H1 (cell line): Measurements from ENCODE around the gene TMEM269. TPM values are rescaled to one million over a fixed set of nuclear protein-coding genes. Genes with fewer than 3 reads are reported as not detected.

Experiments used
- CTCF ChIA-PET: fragments of 300-600 bp; sonication (Branson Sonifier 250); formaldehyde crosslinking; loops from one replicate; lab custom pipeline; 2021; ENCODE audit not compliant: partially characterized antibody; lab: Charles Lee
- POLR2A ChIA-PET: fragments of 300-600 bp; sonication (Branson Sonifier 250); formaldehyde crosslinking; loops from one replicate; lab custom pipeline; 2021; ENCODE audit warnings: inconsistent platforms; ENCODE audit not compliant: partially characterized antibody; lab: Charles Lee
- DNase-seq, 2 experiments: peaks; one replicate each; pipeline versions ENCODE4 v3.0.0 to v3.0.0-alpha.2; 2010 to 2022; ENCODE audit warnings: low spot score in 2 of 2, low read depth in 1 of 2, mixed read lengths in 1 of 2
- FAIRE-seq: peaks from 2 replicates; lab custom pipeline; 2011; peaks lifted over from hg19 to GRCh38; lab: Jason Lieb, UNC
- H2AFZ ChIP-seq: 2 replicates; pipeline ENCODE4 v1.8.1; 2012; ENCODE audit warnings: low read length, inconsistent platforms
- H2AK5ac ChIP-seq: 2 replicates; pipeline ENCODE4 v1.6.1; 2013; ENCODE audit warnings: low read depth, low read length
- H2BK120ac ChIP-seq: replicated peaks from 2 replicates; pipeline ENCODE3; 2013; ENCODE audit warnings: low read depth, low read length, inconsistent platforms
- H2BK12ac ChIP-seq: 2 replicates; pipeline ENCODE4 v1.6.1; 2013; ENCODE audit warnings: low read depth, low read length
- H2BK15ac ChIP-seq: 2 replicates; pipeline ENCODE4 v1.6.1; 2013; ENCODE audit warnings: low read length
- H2BK20ac ChIP-seq: 2 replicates; pipeline ENCODE4 v1.6.1; 2013; ENCODE audit warnings: low read length
- H2BK5ac ChIP-seq: 2 replicates; pipeline ENCODE4 v1.6.1; 2013; ENCODE audit warnings: low read depth, low read length
- H3K14ac ChIP-seq: 2 replicates; pipeline ENCODE4 v1.6.1; 2013; ENCODE audit warnings: inconsistent platforms; ENCODE audit not compliant: insufficient read length
- H3K18ac ChIP-seq: 2 replicates; pipeline ENCODE4 v1.6.1; 2013; ENCODE audit warnings: low read length; ENCODE audit errors: extremely low read depth
- H3K23ac ChIP-seq: 2 replicates; pipeline ENCODE4 v1.6.1; 2013; ENCODE audit warnings: inconsistent platforms; ENCODE audit not compliant: insufficient read length
- H3K23me2 ChIP-seq: 2 replicates; pipeline ENCODE4 v1.6.1; 2013; ENCODE audit warnings: low read depth, low read length
- H3K27ac ChIP-seq: 2 replicates; pipeline ENCODE4 v1.6.1; 2011; ENCODE audit warnings: low read depth, low read length, inconsistent platforms
- H3K27me3 ChIP-seq, 4 experiments: replicated peaks in 1 of 4; 1 replicate in 1 of 4; 2 replicates in 3 of 4; pipeline versions ENCODE4 v1.6.1 to v1.8.1; 2011 to 2013; ENCODE audit warnings: low read length in 3 of 4, mild to moderate bottlenecking in 3 of 4, inconsistent platforms in 2 of 4, mixed read lengths in 2 of 4, moderate library complexity in 1 of 4; ENCODE audit not compliant: control insufficient read depth in 3 of 4, insufficient read depth in 3 of 4; ENCODE audit errors: extremely low read depth in 1 of 4
- H3K36me3 ChIP-seq, 4 experiments: 2 replicates each; pipeline versions ENCODE4 v1.6.1 to v1.8.1; 2011 to 2013; ENCODE audit warnings: mild to moderate bottlenecking in 4 of 4, low read length in 3 of 4, moderate library complexity in 2 of 4, control low read depth in 1 of 4, inconsistent platforms in 1 of 4; ENCODE audit not compliant: insufficient read depth in 4 of 4, control insufficient read depth in 2 of 4
- H3K4ac ChIP-seq: replicated peaks from 2 replicates; pipeline ENCODE3; 2013; ENCODE audit warnings: low read length, low read depth, mixed read lengths, inconsistent platforms; ENCODE audit not compliant: insufficient read length
- H3K4me1 ChIP-seq, 4 experiments: replicated peaks in 1 of 4; 1 replicate in 1 of 4; 2 replicates in 3 of 4; pipeline versions ENCODE4 v1.6.1 to v1.8.1; 2011 to 2013; ENCODE audit warnings: low read length in 3 of 4, inconsistent platforms in 2 of 4, mixed read lengths in 1 of 4; ENCODE audit not compliant: insufficient read depth in 4 of 4, control insufficient read depth in 3 of 4
- H3K4me2 ChIP-seq, 2 experiments: 2 replicates each; pipeline versions ENCODE4 v1.6.1 to v1.8.1; 2011 to 2013; ENCODE audit warnings: low read depth in 2 of 2, low read length in 2 of 2, control low read depth in 1 of 2, inconsistent platforms in 1 of 2, mild to moderate bottlenecking in 1 of 2; ENCODE audit not compliant: insufficient read depth in 1 of 2
- H3K4me3 ChIP-seq, 4 experiments: fragments of 200-600, 300-600 bp in 1 of 4; sonication (generic), shearing (Covaris generic), sonication (Bioruptor Twin) in 1 of 4; 2 replicates each; pipeline versions ENCODE4 v1.5.1 to v1.8.1; 2011 to 2016; ENCODE audit warnings: low read length in 4 of 4, low read depth in 3 of 4, control low read depth in 2 of 4, inconsistent platforms in 2 of 4, mild to moderate bottlenecking in 2 of 4, mixed read lengths in 1 of 4, moderate library complexity in 1 of 4; ENCODE audit not compliant: insufficient read depth in 2 of 4; ENCODE audit errors: extremely low read depth in 1 of 4
- H3K56ac ChIP-seq: replicated peaks from 2 replicates; pipeline ENCODE3; 2013; ENCODE audit warnings: low read depth, mild to moderate bottlenecking, mixed read lengths, low read length, inconsistent platforms; ENCODE audit not compliant: insufficient read length
- H3K79me1 ChIP-seq: 2 replicates; pipeline ENCODE4 v1.6.1; 2013; ENCODE audit warnings: low read depth, low read length, control low read depth
- H3K79me2 ChIP-seq, 2 experiments: 2 replicates each; pipeline versions ENCODE4 v1.6.1 to v1.8.1; 2012 to 2013; ENCODE audit warnings: low read length in 2 of 2, mild to moderate bottlenecking in 2 of 2, inconsistent platforms in 1 of 2; ENCODE audit not compliant: insufficient read depth in 2 of 2, control insufficient read depth in 1 of 2
- H3K9ac ChIP-seq, 4 experiments: replicated peaks in 1 of 4; 1 replicate in 1 of 4; 2 replicates in 3 of 4; pipeline versions ENCODE4 v1.6.1 to v1.8.1; 2011 to 2013; ENCODE audit warnings: low read depth in 3 of 4, low read length in 3 of 4, control low read depth in 2 of 4, mild to moderate bottlenecking in 2 of 4, moderate library complexity in 2 of 4, inconsistent platforms in 1 of 4; ENCODE audit errors: extremely low read depth in 1 of 4
- H3K9me3 ChIP-seq, 2 experiments: 2 replicates each; pipeline versions ENCODE4 v1.6.1 to v1.8.1; 2012 to 2013; ENCODE audit warnings: mild to moderate bottlenecking in 2 of 2, moderate library complexity in 2 of 2, control low read depth in 1 of 2, inconsistent platforms in 1 of 2, low read depth in 1 of 2, low read length in 1 of 2, mixed read lengths in 1 of 2; ENCODE audit not compliant: insufficient read depth in 2 of 2
- H4K20me1 ChIP-seq, 2 experiments: replicated peaks in 1 of 2; 2 replicates each; pipeline versions ENCODE3 to v1.8.1; 2011 to 2013; ENCODE audit warnings: inconsistent platforms in 2 of 2, low read length in 2 of 2, mild to moderate bottlenecking in 1 of 2; ENCODE audit not compliant: insufficient read depth in 2 of 2, control insufficient read depth in 1 of 2
- H4K5ac ChIP-seq: 2 replicates; pipeline ENCODE4 v1.6.1; 2013; ENCODE audit warnings: low read length, low read depth, mixed read lengths, inconsistent platforms; ENCODE audit not compliant: insufficient read length
- H4K8ac ChIP-seq: 2 replicates; pipeline ENCODE4 v1.8.0; 2013; ENCODE audit warnings: mild to moderate bottlenecking, moderate library complexity, low read length, inconsistent platforms; ENCODE audit not compliant: insufficient read depth; ENCODE audit errors: extremely low read depth
- H4K91ac ChIP-seq: replicated peaks from 2 replicates; pipeline ENCODE3; 2013; ENCODE audit warnings: low read length, mixed read lengths, inconsistent platforms; ENCODE audit not compliant: insufficient read length
- BCL11A ChIP-seq, 2 experiments: IDR thresholded peaks; one replicate each; pipeline ENCODE4 v1.6.1; 2011; ENCODE audit warnings: low read depth in 2 of 2, low read length in 2 of 2, mild to moderate bottlenecking in 2 of 2
- CBX5 ChIP-seq: fragments of 300-800, 300-1000 bp; sonication (generic); IDR thresholded peaks from 2 replicates; pipeline ENCODE4 v1.7.1; 2016; ENCODE audit warnings: antibody characterized with exemption, low read length, low read depth
- CEBPB ChIP-seq: IDR thresholded peaks from 2 replicates; pipeline ENCODE4 v1.6.1; 2012; ENCODE audit warnings: low read depth, low read length
- CHD2 ChIP-seq: IDR thresholded peaks from 2 replicates; pipeline ENCODE4 v1.6.1; 2012; ENCODE audit warnings: low read length, improper control_type of control experiment
- CTBP2 ChIP-seq: IDR thresholded peaks from 2 replicates; pipeline ENCODE4 v1.7.0; 2011; ENCODE audit warnings: borderline replicate concordance, mild to moderate bottlenecking, moderate library complexity, mixed read lengths, low read length; ENCODE audit not compliant: insufficient read depth, insufficient read length
- EGR1 ChIP-seq: IDR thresholded peaks from 2 replicates; pipeline ENCODE4 v1.6.1; 2011; ENCODE audit warnings: low read depth, low read length, borderline replicate concordance
- JUN ChIP-seq: IDR thresholded peaks from 2 replicates; pipeline ENCODE4 v1.6.1; 2011; ENCODE audit warnings: low read depth, mild to moderate bottlenecking, improper control_type of control experiment, low read length
- SP2 ChIP-seq: IDR thresholded peaks from 2 replicates; pipeline ENCODE4 v1.6.1; 2012; ENCODE audit warnings: mild to moderate bottlenecking, low read length, inconsistent platforms
- SRF ChIP-seq: IDR thresholded peaks from 2 replicates; pipeline ENCODE4 v1.6.1; 2011; ENCODE audit warnings: mild to moderate bottlenecking, low read depth, low read length, moderate library complexity
- TAF1 ChIP-seq: IDR thresholded peaks from 2 replicates; pipeline ENCODE4 v1.6.1; 2011; ENCODE audit warnings: mild to moderate bottlenecking, low read depth, low read length
- TAF7 ChIP-seq: optimal IDR thresholded peaks from 2 replicates; pipeline ENCODE3; 2011; ENCODE audit warnings: low read depth, mild to moderate bottlenecking, inconsistent platforms, low read length, moderate library complexity, borderline replicate concordance
- WGBS, 2 experiments: shearing (Covaris generic) in 1 of 2; methylation state at CpG; one replicate each; pipeline versions ENCODE4 v1.1.6 to v1.1.7; 2013 to 2015; ENCODE audit warnings: low lambda C conversion rate in 2 of 2, mixed read lengths in 2 of 2, inconsistent platforms in 1 of 2, low coverage in 1 of 2, missing lambda C conversion rate in 1 of 2; ENCODE audit not compliant: insufficient replicate concordance in 2 of 2, insufficient coverage in 1 of 2, insufficient read length in 1 of 2; ENCODE audit errors: extremely low coverage in 1 of 2, missing lambda C conversion rate in 1 of 2; 5-methylcytosine and 5-hydroxymethylcytosine counted together
- polyA plus RNA-seq, 7 experiments: library from polyadenylated mRNA; depleted of rRNA in 3 of 7; stranded (reverse) in 5 of 7; unstranded in 2 of 7; fragments of >200 nt in 5 of 7; fragments of 200-250 nt in 2 of 7; gene quantifications; 1 replicate in 5 of 7; 2 replicates in 1 of 7; 4 replicates in 1 of 7; pipeline versions ENCODE4 v1.2.1 to v1.2.3, GENCODE V29; 2011 to 2013; ENCODE audit warnings: missing spikeins in 2 of 7, mixed read lengths in 2 of 7
- total RNA-seq: library from RNA; stranded (reverse); fragmentation: NEBNext Ultra II Directional; extraction: Animal tissue kit (Norgen Biotek cat#: 25700); gene quantifications from 2 replicates; pipeline ENCODE4 v1.2.1, GENCODE V29; 2021
- TF ChIP-seq, protein P1 (sequence below), 3 experiments: IDR thresholded peaks; 1 replicate in 2 of 3; 2 replicates in 1 of 3; pipeline versions ENCODE4 v1.5.1 to v1.6.1; 2011; ENCODE audit warnings: low read length in 3 of 3, mild to moderate bottlenecking in 3 of 3, inconsistent platforms in 2 of 3, low read depth in 1 of 3, moderate library complexity in 1 of 3; ENCODE audit not compliant: insufficient read depth in 1 of 3; ENCODE audit errors: control extremely low read depth in 1 of 3

Gene TMEM269
- total and polyA plus RNA-seq, 2 of the 8 experiments (the other 6 are each of a cell fraction or from before 2014, with no cell fraction given), result 0.14 to 0.35 TPM

- Histone ChIP-seq H2BK12ac (no peak overlapping the region), H3K27me3 (no peaks in the 10 kb centered on the region), H3K23ac (no peak overlapping the region), H4K5ac (no peak overlapping the region), H2BK5ac (no peak overlapping the region), H3K36me3 (no peaks in the 10 kb centered on the region; a peak in 1 of 8 replicates), H3K4me3 (peak overlapping the region in 1 of 4 experiments; percentile 81; a peak in 1 of 8 replicates), H3K4me2 (no peak overlapping the region; a peak in 1 of 4 replicates), H2BK120ac (no peak overlapping the region), H3K56ac (no peak overlapping the region), H3K4me1 (peaks cover 3 to 10% (median 5%) of the 10 kb centered on the region in 4 experiments; a peak in 6 of 7 replicates), H3K79me1 (no peaks in the 10 kb centered on the region; the same call in 1 of the 2 replicates), H4K20me1 (peaks cover 0 to 2% of the 10 kb centered on the region in 2 experiments), H3K14ac (no peak overlapping the region), H3K4ac (no peak overlapping the region), H3K27ac (no peak overlapping the region), H3K9ac (no peak overlapping the region), H3K23me2 (peaks cover 6% of the 10 kb centered on the region; the same call in 1 of the 2 replicates), H3K9me3 (no peaks in the 10 kb centered on the region), H2AFZ (no peak overlapping the region), H2AK5ac (no peak overlapping the region), H4K8ac (no peak overlapping the region), H2BK15ac (no peak overlapping the region), H3K18ac (no peak overlapping the region), H3K79me2 (no peaks in the 10 kb centered on the region), H2BK20ac (no peak overlapping the region), H4K91ac (no peak overlapping the region)
- CTCF ChIA-PET, result interaction anchor here (1.0 to 1.1 kb wide), 2 partner anchors 11 to 256 kb away, joined by 3 read pairs; no protein-coding TSS in a partner anchor
- FAIRE-seq (no peak), DNase-seq (no peak)
- 94% methylated on average over 3 of the region's 3 CpGs; no CpG with 5 or more reads in 1 of the 2 experiments for WGBS, 2 experiments
- POLR2A ChIA-PET, result interaction anchor here (0.8 to 3.8 kb wide), 6 partner anchors 10 to 110 kb away, joined by 3 to 17 read pairs (median 6); partner anchors contain the start of gene ZNF691
- no peak for TF ChIP-seq SRF
- no peak for TF ChIP-seq SP2
- TF ChIP-seq, protein P1, sequence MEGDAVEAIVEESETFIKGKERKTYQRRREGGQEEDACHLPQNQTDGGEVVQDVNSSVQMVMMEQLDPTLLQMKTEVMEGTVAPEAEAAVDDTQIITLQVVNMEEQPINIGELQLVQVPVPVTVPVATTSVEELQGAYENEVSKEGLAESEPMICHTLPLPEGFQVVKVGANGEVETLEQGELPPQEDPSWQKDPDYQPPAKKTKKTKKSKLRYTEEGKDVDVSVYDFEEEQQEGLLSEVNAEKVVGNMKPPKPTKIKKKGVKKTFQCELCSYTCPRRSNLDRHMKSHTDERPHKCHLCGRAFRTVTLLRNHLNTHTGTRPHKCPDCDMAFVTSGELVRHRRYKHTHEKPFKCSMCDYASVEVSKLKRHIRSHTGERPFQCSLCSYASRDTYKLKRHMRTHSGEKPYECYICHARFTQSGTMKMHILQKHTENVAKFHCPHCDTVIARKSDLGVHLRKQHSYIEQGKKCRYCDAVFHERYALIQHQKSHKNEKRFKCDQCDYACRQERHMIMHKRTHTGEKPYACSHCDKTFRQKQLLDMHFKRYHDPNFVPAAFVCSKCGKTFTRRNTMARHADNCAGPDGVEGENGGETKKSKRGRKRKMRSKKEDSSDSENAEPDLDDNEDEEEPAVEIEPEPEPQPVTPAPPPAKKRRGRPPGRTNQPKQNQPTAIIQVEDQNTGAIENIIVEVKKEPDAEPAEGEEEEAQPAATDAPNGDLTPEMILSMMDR (IDR thresholded peaks at IDR 0.05; ENCODE audit: control extremely low read depth in 1 of 3, insufficient read depth in 1 of 3, low read depth in 1 of 3, low read length in 3 of 3), result no peak
- no peak for TF ChIP-seq BCL11A (IDR thresholded peaks at IDR 0.05; ENCODE audit: low read depth in 2 of 2, low read length in 2 of 2)
- no peak for TF ChIP-seq CEBPB
- no peak for TF ChIP-seq TAF1
- no peak for TF ChIP-seq CBX5
- no peak for TF ChIP-seq CHD2
- no peak for TF ChIP-seq CTBP2
- no peak for TF ChIP-seq TAF7
- TF ChIP-seq JUN, result no peak
- no peak for TF ChIP-seq EGR1
These were observed 33.2 kb downstream of the TMEM269 start for GRCh38 chr1:42817976-42818375.
